ENCODE measurements around the gene TSHZ3.

Gene TSHZ3

DNA sequence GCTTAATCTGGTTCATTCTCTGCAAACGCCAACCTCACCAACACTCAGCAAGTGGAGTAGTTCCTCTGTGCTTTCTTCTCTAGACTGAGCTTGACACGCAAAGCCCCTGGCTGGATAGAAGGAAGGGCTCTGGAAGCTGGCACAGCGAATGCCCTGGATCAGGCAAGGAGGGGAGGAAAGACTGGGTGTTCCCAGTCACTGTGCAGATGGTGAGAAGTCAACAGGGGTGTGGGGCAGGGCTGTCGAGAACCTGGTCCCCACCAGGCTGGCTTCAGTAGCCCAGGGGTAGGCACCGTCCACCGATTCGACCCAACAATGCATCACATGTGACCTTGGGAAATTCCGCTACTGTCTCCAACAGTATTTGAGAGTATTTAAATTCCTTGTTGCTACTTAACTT lies 65.5 kb downstream of the TSHZ3 start:
- no peak for DNase-seq (ENCODE audit: low spot score)

DNA sequence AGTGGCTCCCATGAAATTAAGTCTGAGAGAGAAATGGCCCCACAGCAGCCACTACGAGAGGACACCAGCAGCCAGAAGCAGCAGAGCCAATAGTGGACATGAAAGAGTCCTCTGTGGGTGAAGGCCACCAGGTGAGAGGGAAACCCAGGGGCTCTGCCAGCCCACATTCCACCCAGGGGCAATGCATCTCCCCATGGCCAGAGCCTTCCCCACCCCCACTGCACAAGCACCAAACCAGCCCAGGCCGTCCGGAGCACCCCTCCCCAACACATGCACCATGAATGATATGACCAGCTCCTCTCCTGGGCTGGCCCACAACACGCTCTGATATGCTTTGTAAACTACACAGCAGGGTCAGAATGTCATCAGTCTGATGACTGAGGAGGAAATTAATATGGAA lies 66.9 kb downstream of the TSHZ3 start:
- DNase-seq (ENCODE audit: low spot score), result no peak

DNA sequence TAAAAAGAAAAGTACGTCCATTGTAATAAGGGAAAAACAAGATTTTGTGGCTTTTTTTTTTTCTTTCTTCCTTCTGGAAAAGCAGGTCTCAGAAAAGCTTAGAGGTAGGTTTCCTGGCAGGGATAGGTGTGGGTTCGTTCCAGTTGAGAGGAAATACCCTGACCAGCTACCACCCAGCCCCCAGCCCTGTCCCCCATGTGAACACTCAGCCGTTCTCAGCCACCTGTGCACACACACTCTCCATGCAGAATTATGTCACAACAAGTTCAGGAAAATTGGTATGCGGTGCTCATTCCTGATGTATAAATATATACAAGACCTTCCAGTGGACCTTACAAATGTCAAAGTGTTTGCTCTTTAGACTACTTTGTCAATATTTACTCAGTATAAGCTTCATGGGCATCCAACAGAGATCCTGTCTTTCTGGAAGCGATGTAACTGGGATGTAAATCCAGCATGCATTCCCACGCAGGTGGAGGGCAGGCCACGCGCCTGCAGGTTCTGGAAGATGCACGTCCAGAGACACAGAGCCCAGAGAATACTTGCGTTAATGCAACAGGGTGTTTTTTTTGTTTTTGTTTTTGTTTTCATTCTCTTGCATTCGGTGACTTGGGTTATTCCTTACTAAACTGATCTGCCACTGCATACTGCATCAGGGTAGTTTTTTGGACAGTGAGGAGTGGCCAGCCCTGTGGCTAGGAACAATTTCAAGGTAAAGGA lies 68.8 kb downstream of the TSHZ3 start:
- no peak for DNase-seq (ENCODE audit: low spot score)

- no peak for DNase-seq (ENCODE audit: low spot score)
Observed at GRCh38 chr19:31279436-31279765, 69.8 kb downstream of the TSHZ3 start.

- no peak for DNase-seq (ENCODE audit: low spot score)
Observed at GRCh38 chr19:31278555-31279435, 70.4 kb downstream of the TSHZ3 start.

- DNase-seq (ENCODE audit: low spot score), result no peak
Observed at GRCh38 chr19:31277516-31277915, 71.7 kb downstream of the TSHZ3 start.

- DNase-seq (ENCODE audit: low spot score), result no peak
Observed at GRCh38 chr19:31276831-31277230, 72.4 kb downstream of the TSHZ3 start.

DNA sequence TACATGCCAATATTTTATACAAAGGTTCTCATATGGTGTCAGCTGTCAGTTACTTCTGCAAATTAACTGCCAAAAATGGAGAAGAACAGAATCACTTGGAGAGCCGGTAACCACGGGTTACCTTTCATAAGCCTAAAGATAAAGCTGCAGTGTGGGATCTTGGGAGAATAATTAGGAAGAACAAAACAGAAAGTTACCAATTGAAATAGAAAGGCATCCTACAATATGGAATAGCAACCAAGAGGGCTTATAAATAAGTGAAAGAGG lies 74.2 kb downstream of the TSHZ3 start:
- no peak for DNase-seq (ENCODE audit: low spot score)

- DNase-seq (ENCODE audit: low spot score), result no peak
Observed at GRCh38 chr19:31274251-31275067, 74.8 kb downstream of the TSHZ3 start.

DNA sequence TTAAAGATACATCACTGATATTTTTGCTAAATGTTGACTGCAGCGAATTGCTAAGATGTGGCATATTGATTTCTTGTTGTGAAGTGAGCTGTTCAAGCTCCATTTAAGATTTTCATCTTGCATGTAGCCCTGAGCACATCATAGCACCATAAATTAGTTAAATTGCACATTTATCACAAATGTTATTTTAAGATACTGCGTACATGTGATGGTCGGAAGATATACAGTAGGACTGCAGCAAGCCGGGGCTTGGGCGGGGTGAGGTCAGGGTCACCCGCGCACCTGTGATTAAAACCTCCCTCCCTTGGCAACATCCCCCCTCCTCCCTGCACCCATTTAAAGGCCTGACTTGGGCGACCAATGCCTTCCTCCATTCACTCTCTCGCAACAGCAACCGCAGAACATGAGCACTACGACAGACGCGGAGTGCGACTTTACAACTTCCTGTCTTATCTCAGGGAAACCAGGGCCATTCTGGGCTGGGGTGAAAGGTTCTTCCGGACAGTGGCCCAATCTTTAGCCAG lies 76.6 kb downstream of the TSHZ3 start:
- no peak for DNase-seq (ENCODE audit: low spot score)

- no peak for DNase-seq (ENCODE audit: low spot score)
Observed at GRCh38 chr19:31271306-31271911, 77.8 kb downstream of the TSHZ3 start.

DNA sequence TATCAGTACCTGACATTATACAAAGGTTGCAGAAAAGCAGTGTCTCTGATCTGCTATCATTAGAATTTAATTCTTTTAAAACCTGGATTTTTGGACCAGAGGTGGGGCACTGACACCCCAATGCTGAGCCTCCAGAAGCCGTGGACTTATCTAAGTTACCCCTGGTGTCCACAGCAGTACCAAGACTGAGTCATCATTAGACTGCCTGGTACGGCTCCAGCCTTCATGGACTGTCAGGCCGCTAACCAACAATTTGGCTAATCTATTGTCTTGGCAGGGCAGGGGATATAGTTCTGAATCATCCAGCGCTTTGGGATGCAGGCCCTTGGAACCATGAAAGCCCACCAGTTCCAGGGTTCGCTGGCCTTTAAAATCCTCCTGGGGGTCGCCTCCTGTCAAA lies 78.3 kb downstream of the TSHZ3 start:
- no peak for DNase-seq (ENCODE audit: low spot score)

- no peak for DNase-seq (ENCODE audit: low spot score)
Observed at GRCh38 chr19:31269425-31270127, 79.7 kb downstream of the TSHZ3 start.

DNA sequence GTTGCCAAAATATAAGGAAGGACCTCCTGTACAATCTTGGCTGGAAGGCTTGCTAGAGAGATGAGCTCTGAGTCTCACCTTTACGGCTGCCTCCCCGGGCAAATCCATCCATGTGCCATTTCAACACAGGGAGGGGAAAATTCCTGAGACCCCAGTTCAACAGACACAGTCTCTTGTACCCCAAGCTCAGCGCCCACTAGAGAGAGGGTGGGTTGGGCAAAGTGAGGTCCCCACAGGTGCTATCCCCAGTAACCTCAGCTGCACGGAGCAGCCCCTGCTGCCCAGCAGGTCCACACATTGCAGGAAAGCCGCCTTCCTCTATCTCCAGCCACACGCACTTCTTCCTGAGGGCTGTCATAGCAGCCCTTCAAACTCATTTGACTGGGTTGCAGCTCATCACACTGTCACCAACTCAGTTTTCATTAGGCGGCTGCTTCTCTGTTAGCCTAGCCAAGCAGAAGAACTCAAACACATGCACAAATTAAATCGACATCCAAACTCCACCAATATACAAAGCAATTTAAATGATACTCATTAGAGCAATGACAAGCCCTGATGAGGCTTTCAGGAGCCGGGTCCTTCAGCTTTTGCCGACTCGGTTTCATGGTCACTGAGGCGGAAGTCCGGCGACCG lies 80.4 kb downstream of the TSHZ3 start:
- DNase-seq (ENCODE audit: low spot score), result no peak

DNA sequence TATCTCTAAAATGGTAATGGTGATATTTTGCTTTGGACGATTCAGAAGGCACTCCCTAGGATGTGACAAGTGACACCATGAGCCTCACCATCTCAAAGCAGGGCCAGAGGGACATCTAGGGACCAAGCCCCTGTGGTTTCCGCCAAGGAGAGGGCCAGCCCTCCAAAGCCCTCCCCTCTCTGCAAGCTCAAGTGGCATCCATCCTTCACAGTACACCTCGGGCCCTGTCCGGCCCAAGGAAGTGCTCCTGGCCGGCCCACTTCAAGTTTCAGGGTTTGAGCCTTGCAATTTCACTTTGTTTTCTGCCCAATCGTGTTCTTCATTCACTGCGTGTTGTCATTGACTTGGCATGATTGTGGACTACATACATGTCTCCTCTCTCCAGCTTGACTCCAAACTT lies 82.5 kb downstream of the TSHZ3 start:
- no peak for DNase-seq (ENCODE audit: low spot score)

DNA sequence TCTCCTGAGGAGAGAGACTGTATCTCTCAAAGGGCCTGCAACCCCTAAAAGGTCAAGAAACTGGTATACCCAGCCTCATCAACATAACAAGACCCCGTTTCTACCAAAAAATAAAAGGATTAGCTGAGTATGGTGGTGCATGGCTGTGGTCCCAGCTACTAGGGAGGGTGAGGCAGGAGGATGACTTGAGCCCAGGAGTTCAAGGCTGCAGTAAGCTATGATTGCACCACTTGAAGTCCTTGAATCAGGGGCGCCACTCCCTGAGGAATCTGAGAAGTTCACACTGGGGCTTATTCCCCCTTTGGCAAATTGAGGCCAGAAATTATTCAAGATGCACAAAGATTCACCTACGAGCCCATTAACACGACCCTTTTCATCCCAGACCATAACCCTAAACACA lies 83.0 kb downstream of the TSHZ3 start:
- DNase-seq (ENCODE audit: low spot score), result no peak

DNA sequence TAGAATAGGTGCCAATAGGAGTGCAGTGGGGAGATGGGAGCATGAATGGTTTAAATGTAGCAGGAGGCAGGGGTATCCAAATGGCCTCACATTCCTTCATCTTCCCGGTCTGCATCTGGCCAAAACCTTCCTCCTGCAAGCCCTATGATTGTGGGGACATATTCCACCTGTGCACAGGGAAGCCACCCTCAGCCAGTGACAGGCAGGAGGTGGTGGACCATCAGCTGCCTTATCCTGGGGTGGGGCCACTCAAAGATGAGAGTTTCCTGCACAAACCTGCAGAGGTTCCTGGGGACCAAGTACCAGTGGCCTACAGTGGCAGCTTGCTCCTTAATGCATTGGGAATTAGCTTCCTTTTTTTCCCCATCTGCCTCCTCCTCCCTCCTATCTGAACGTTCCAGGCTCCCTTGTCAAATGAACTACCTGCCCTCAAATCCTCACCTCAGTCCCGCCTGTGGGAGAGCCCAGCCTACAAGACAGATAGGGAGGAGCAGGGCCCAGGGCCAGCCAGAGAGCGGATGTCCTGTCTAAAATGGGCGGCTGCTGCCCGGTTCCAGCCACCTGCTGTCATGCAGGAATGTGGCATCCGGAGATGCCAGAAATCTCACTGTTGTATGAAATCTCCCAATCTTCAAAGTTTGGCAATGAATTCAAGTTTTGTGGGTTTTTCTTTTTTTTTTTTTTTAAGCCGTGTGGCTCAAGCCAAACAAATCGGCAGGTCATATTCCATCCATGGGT lies 85.0 kb downstream of the TSHZ3 start:
- no peak for DNase-seq (ENCODE audit: low spot score)

GRCh38 chr19:31263328-31263727 lies 85.9 kb downstream of the TSHZ3 start:
- DNase-seq (ENCODE audit: low spot score), result no peak

GRCh38 chr19:31262725-31263191 lies 86.5 kb downstream of the TSHZ3 start:
- DNase-seq (ENCODE audit: low spot score), result no peak

- no peak for DNase-seq (ENCODE audit: low spot score)
Observed at GRCh38 chr19:31261603-31262212, 87.5 kb downstream of the TSHZ3 start.

Measured in germinal center (tissue), 1 donor.